SK-N-SH treated with all-trans-retinoic acid at 6 μM for 48 hours (cell line): ENCODE data around the gene CA5A.

Experiments
- ATAC-seq: fragments of 200-7000 bp; cut with Tn5 transposase; 3 replicates; pipeline ENCODE4 v1.9.1; 2020; ENCODE audit warnings: mild to moderate bottlenecking, moderate library complexity
- ARNTL ChIP-seq: fragments of 450-650 bp; formaldehyde crosslinking; IDR thresholded peaks from 2 replicates; pipeline ENCODE4 v1.5.0; 2020; ENCODE audit warnings: low read depth, mild to moderate bottlenecking, moderate library complexity, borderline replicate concordance
- BACH2 ChIP-seq: fragments of 250-450 bp; sonication (Bioruptor Pico); IDR thresholded peaks from 2 replicates; pipeline ENCODE4 v1.9.0; 2021; ENCODE audit warnings: mild to moderate bottlenecking, borderline replicate concordance
- CREB5 ChIP-seq: fragments of 250-450 bp; sonication (Bioruptor Pico); IDR thresholded peaks from 2 replicates; pipeline ENCODE4 v1.5.1; 2020; ENCODE audit warnings: low read depth, mild to moderate bottlenecking, moderate library complexity
- CSDC2 ChIP-seq: fragments of 250-450 bp; sonication (Bioruptor Pico); IDR thresholded peaks from 2 replicates; pipeline ENCODE4 v1.5.0; 2020; ENCODE audit warnings: mild to moderate bottlenecking, moderate library complexity
- CSRNP3 ChIP-seq: fragments of 250-450 bp; sonication (Bioruptor Pico); IDR thresholded peaks from 2 replicates; pipeline ENCODE4 v1.5.1; 2021; ENCODE audit warnings: mild to moderate bottlenecking, moderate library complexity
- ESRRG ChIP-seq: fragments of 250-450 bp; sonication (Bioruptor Pico); IDR thresholded peaks from 2 replicates; pipeline ENCODE4 v1.6.1; 2021; ENCODE audit warnings: mild to moderate bottlenecking
- GLIS3 ChIP-seq: fragments of 250-450 bp; sonication (Bioruptor Pico); IDR thresholded peaks from 2 replicates; pipeline ENCODE4 v1.5.0; 2020; ENCODE audit warnings: mild to moderate bottlenecking, moderate library complexity
- ISL1 ChIP-seq: fragments of 250-450 bp; sonication (Bioruptor Pico); IDR thresholded peaks from 2 replicates; pipeline ENCODE4 v2.1.2; 2022; ENCODE audit warnings: mild to moderate bottlenecking, moderate library complexity
- PATZ1 ChIP-seq: fragments of 250-450 bp; sonication (Bioruptor Pico); IDR thresholded peaks from 2 replicates; pipeline ENCODE4 v1.8.0; 2020; ENCODE audit warnings: mild to moderate bottlenecking, moderate library complexity, borderline replicate concordance
- POU6F1 ChIP-seq: fragments of 250-450 bp; sonication (Bioruptor Pico); IDR thresholded peaks from 2 replicates; pipeline ENCODE4 v1.8.0; 2021; ENCODE audit warnings: low read depth, mild to moderate bottlenecking, moderate library complexity, borderline replicate concordance
- PPARA ChIP-seq: fragments of 250-450 bp; sonication (Bioruptor Pico); IDR thresholded peaks from 2 replicates; pipeline ENCODE4 v1.5.0; 2020; ENCODE audit warnings: mild to moderate bottlenecking, borderline replicate concordance
- RARB ChIP-seq: fragments of 250-450 bp; sonication (Bioruptor Pico); IDR thresholded peaks from 2 replicates; pipeline ENCODE4 v1.8.0; 2021; ENCODE audit warnings: mild to moderate bottlenecking, moderate library complexity
- SNAI2 ChIP-seq: fragments of 250-450 bp; sonication (Bioruptor Pico); IDR thresholded peaks from 2 replicates; pipeline ENCODE4 v1.5.0; 2020; ENCODE audit warnings: mild to moderate bottlenecking, moderate library complexity
- TCF4 ChIP-seq: fragments of 250-450 bp; sonication (Bioruptor Pico); IDR thresholded peaks from 2 replicates; pipeline ENCODE4 v1.8.0; 2021; ENCODE audit warnings: mild to moderate bottlenecking, moderate library complexity, borderline replicate concordance
- TOX ChIP-seq: fragments of 250-450 bp; sonication (Bioruptor Pico); IDR thresholded peaks from 2 replicates; pipeline ENCODE4 v1.8.0; 2021; ENCODE audit warnings: mild to moderate bottlenecking, moderate library complexity, borderline replicate concordance
- TSHZ2 ChIP-seq: fragments of 250-450 bp; sonication (Bioruptor Pico); IDR thresholded peaks from 2 replicates; pipeline ENCODE4 v1.5.0; 2020; ENCODE audit warnings: mild to moderate bottlenecking, moderate library complexity
- ZC3H10 ChIP-seq: fragments of 250-450 bp; sonication (Bioruptor Pico); IDR thresholded peaks from 2 replicates; pipeline ENCODE4 v1.5.1; 2021; ENCODE audit warnings: mild to moderate bottlenecking, moderate library complexity
- ZFP3 ChIP-seq: fragments of 250-450 bp; sonication (Bioruptor Pico); IDR thresholded peaks from 2 replicates; pipeline ENCODE4 v1.5.0; 2020; ENCODE audit warnings: mild to moderate bottlenecking, moderate library complexity
- ZFP30 ChIP-seq: fragments of 450-650 bp; formaldehyde crosslinking; IDR thresholded peaks from 2 replicates; pipeline ENCODE4 v1.5.0; 2022; ENCODE audit warnings: mild to moderate bottlenecking, moderate library complexity
- ZNF565 ChIP-seq: fragments of 450-650 bp; formaldehyde crosslinking; conservative IDR thresholded peaks from 2 replicates; pipeline ENCODE4 v1.5.0; 2020; ENCODE audit warnings: low read depth, mild to moderate bottlenecking, moderate library complexity
- ZNF70 ChIP-seq: fragments of 450-650 bp; formaldehyde crosslinking; IDR thresholded peaks from 2 replicates; pipeline ENCODE4 v1.5.0; 2020; ENCODE audit warnings: mild to moderate bottlenecking, moderate library complexity
- ZNF8 ChIP-seq: fragments of 450-650 bp; formaldehyde crosslinking; IDR thresholded peaks from 2 replicates; pipeline ENCODE4 v1.5.0; 2020; ENCODE audit warnings: mild to moderate bottlenecking, moderate library complexity

The CA5A gene

GRCh38 chr16:87844809-87845208 is 91.5 kb downstream of the CA5A start:
- no peak for ATAC-seq

GRCh38 chr16:87844120-87844733 is 92.1 kb downstream of the CA5A start:
- ATAC-seq: no peak
- TF ChIP-seq ESRRG (CRISPR knock-in tag) (no peak), ZFP3 (no peak), PPARA (CRISPR knock-in tag) (no peak), ARNTL (CRISPR knock-in tag) (no peak), TOX (CRISPR knock-in tag) (no peak), ZC3H10 (CRISPR knock-in tag) (no peak), GLIS3 (no peak), PATZ1 (CRISPR knock-in tag) (no peak), TCF4 (CRISPR knock-in tag) (no peak), CSDC2 (CRISPR knock-in tag) (no peak), TSHZ2 (CRISPR knock-in tag) (no peak), ZNF70 (CRISPR knock-in tag) (no peak), ZNF8 (no peak), RARB (no peak), ZFP30 (CRISPR knock-in tag) (no peak), SNAI2 (CRISPR knock-in tag) (no peak), BACH2 (no peak)

More at GRCh38 chr16:87844809-87845208, 91.5 kb downstream of the CA5A start:
- TF ChIP-seq POU6F1 (CRISPR knock-in tag) (no peak), SNAI2 (CRISPR knock-in tag) (no peak), CREB5 (CRISPR knock-in tag) (no peak), ESRRG (CRISPR knock-in tag) (no peak), CSDC2 (CRISPR knock-in tag) (no peak), TOX (CRISPR knock-in tag) (no peak), ZFP3 (no peak), PATZ1 (CRISPR knock-in tag) (no peak), ARNTL (CRISPR knock-in tag) (no peak)

- no peak for ATAC-seq
- TF ChIP-seq ZNF70 (CRISPR knock-in tag) (no peak), ZNF8 (no peak), PPARA (CRISPR knock-in tag) (no peak), ISL1 (CRISPR knock-in tag) (no peak), ARNTL (CRISPR knock-in tag) (no peak), SNAI2 (CRISPR knock-in tag) (no peak), CREB5 (CRISPR knock-in tag) (no peak), ZNF565 (no peak), CSRNP3 (no peak)
Measured at GRCh38 chr16:87843678-87844105, 92.6 kb downstream of the CA5A start.
